LNCaP clone FGC (cell line): Measurements from ENCODE around the gene SHKBP1.
A peak's percentile ranks its signal among the peaks of the same experiment; 100 is the strongest.

ENCODE experiments used
- DNase-seq: peaks from one replicate; pipeline ENCODE4 v3.0.0-alpha.2; 2011; ENCODE audit warnings: low read depth
- H3K4me3 ChIP-seq: 2 replicates; pipeline ENCODE4 v1.5.1; 2011; ENCODE audit warnings: mild to moderate bottlenecking, low read depth, low read length, control low read depth
- CTCF ChIP-seq: IDR thresholded peaks from 2 replicates; pipeline ENCODE4 v1.5.1; 2012; ENCODE audit warnings: mild to moderate bottlenecking; ENCODE audit not compliant: control insufficient read depth, insufficient read depth; ENCODE audit errors: extremely low read depth

The SHKBP1 gene

GRCh38 chr19:40598121-40598917 lies 21.6 kb downstream of the SHKBP1 start:
- no peak for DNase-seq
- H3K4me3 ChIP-seq: no peak overlapping the region; the same call in 1 of the 2 replicates

GRCh38 chr19:40598918-40599307 lies 22.2 kb downstream of the SHKBP1 start:
- H3K4me3 ChIP-seq: no peak overlapping the region
- no peak for DNase-seq
- no peak for TF ChIP-seq CTCF

More at GRCh38 chr19:40598121-40598917, 21.6 kb downstream of the SHKBP1 start:
- peak; percentile 95 for TF ChIP-seq CTCF

GRCh38 chr19:40599331-40599901 lies 22.7 kb downstream of the SHKBP1 start:
- TF ChIP-seq CTCF: no peak
- no peak for DNase-seq

DNA sequence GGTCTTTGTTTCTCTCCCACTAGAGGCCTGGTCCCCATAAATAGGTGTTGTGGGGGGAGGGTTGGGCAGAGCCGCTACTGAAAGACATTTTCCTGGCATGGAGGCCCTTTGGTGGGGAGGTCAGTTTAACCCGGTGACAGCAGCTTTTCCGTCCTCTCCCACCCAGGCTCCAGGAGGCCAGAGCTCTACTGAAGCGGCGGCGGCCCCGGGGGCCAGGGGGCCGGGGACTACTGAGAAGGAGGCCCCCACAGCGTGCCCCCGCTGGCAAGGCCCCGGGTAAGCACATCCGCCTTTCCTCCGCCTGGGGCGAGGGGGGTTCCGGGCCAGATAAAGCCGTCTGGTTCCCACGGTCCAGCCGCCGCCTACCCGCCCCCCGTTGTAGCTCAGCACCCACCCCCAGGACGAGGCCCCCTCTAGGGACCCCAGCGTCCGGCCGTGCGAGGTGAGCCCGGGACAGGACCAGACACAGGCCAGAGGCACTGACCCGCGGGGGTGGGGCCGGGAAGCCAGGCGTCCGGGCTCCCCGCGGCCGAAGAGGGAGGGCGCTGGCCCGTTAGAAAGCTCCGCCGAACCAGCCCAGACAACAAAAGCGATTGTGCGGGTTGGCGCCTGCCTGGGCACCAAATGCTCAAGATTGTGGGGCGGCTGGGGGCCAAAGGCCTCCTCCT lies 23.4 kb downstream of the SHKBP1 start:
- TF ChIP-seq CTCF: no peak
- no peak for DNase-seq
- H3K4me3 ChIP-seq: no peak overlapping the region

More at GRCh38 chr19:40599331-40599901, 22.7 kb downstream of the SHKBP1 start:
- H3K4me3 ChIP-seq: no peak overlapping the region

DNA sequence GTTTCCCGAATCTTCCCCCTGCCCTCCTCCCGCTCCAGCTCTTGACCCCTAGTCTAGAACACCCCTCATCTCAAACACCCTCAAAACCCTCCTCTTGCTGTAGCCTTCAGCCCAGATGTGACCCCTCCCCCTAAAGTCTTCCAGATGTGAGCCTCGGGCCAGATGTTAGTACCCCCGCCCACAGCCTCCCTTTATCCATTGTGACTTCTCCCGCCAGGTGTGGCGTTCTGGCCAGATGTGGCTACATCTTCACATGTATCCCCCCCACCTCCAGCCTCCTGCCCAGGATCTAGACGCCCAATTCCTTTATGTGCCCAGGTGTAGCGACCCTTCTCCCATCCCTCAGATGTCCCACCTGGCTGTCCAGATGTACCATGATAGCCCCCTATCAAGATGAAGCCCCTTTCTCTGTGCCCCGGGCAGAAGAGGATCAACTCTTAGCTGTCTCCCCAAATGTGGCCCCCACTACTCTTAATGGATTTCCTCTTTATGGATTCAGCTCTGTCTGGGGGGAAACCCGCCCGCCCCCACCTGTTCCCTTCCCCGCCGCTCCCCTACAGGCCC lies 24.0 kb downstream of the SHKBP1 start:
- no peak for TF ChIP-seq CTCF
- no peak overlapping the region for H3K4me3 ChIP-seq
- DNase-seq: no peak

- H3K4me3 ChIP-seq: peak within 1 kb of the TSS; percentile 43
- peak; percentile 12; the same call in 1 of the 2 replicates for TF ChIP-seq CTCF
- no peak for DNase-seq
Observed at GRCh38 chr19:40601134-40601974, 24.7 kb downstream of the SHKBP1 start, which contains the start of gene LTBP4. TSS of gene LTBP4 (plus strand) at chr19:40601369. CDS start at chr19:40601388, 19 bp downstream.
